H9 (cell line): Measurements from ENCODE around the gene EHBP1L1. TPM values are rescaled to one million over a fixed set of nuclear protein-coding genes. Genes with fewer than 3 reads are reported as not detected.

ENCODE experiments used
- DNase-seq: peaks from one replicate; pipeline ENCODE4 v3.0.0-alpha.2; 2017
- H2AFZ ChIP-seq: one replicate; pipeline ENCODE4 v1.6.1; 2013; ENCODE audit warnings: mild to moderate bottlenecking, low read length, control low read depth, moderate library complexity
- H2AK5ac ChIP-seq: 2 replicates; pipeline ENCODE4 v1.6.1; 2013; ENCODE audit warnings: low read length, control low read depth, mixed read lengths; ENCODE audit not compliant: insufficient read length
- H2BK120ac ChIP-seq: one replicate; pipeline ENCODE4 v1.6.1; 2013; ENCODE audit warnings: low read depth, mild to moderate bottlenecking, low read length, control low read depth, inconsistent platforms; ENCODE audit not compliant: poor library complexity, severe bottlenecking
- H2BK12ac ChIP-seq: 2 replicates; pipeline ENCODE4 v1.6.1; 2013; ENCODE audit warnings: low read length, control low read depth, mixed read lengths, low read depth; ENCODE audit not compliant: insufficient read length
- H2BK15ac ChIP-seq: 2 replicates; pipeline ENCODE4 v1.6.1; 2013; ENCODE audit warnings: low read depth, low read length, control low read depth
- H2BK20ac ChIP-seq: one replicate; pipeline ENCODE4 v1.6.1; 2013; ENCODE audit warnings: low read depth, mild to moderate bottlenecking, low read length, control low read depth, inconsistent platforms; ENCODE audit not compliant: poor library complexity, severe bottlenecking
- H2BK5ac ChIP-seq: 2 replicates; pipeline ENCODE4 v1.6.1; 2013; ENCODE audit warnings: low read length, control low read depth, mixed read lengths; ENCODE audit not compliant: insufficient read length
- H3K14ac ChIP-seq: 2 replicates; pipeline ENCODE4 v1.6.1; 2013; ENCODE audit warnings: low read length, control low read depth; ENCODE audit not compliant: insufficient read depth
- H3K18ac ChIP-seq: 2 replicates; pipeline ENCODE4 v1.6.1; 2013; ENCODE audit warnings: low read depth, mild to moderate bottlenecking, mixed read lengths, low read length, control low read depth; ENCODE audit not compliant: insufficient read length
- H3K23ac ChIP-seq: 2 replicates; pipeline ENCODE4 v1.6.1; 2013; ENCODE audit warnings: low read length, control low read depth, mixed read lengths, low read depth; ENCODE audit not compliant: insufficient read length
- H3K23me2 ChIP-seq: 2 replicates; pipeline ENCODE4 v1.6.1; 2013; ENCODE audit warnings: low read depth, mild to moderate bottlenecking, mixed read lengths, low read length, control low read depth; ENCODE audit not compliant: insufficient read length, poor library complexity, severe bottlenecking
- H3K27ac ChIP-seq: 2 replicates; pipeline ENCODE4 v1.5.1; 2013; ENCODE audit warnings: low read length, control low read depth, mixed read lengths, low read depth; ENCODE audit not compliant: insufficient read length
- H3K27me3 ChIP-seq: 2 replicates; pipeline ENCODE4 v1.6.1; 2013; ENCODE audit warnings: low read length, control low read depth, inconsistent platforms; ENCODE audit not compliant: insufficient read depth
- H3K4ac ChIP-seq: 2 replicates; pipeline ENCODE4 v1.6.1; 2013; ENCODE audit warnings: low read depth, mild to moderate bottlenecking, control low read depth, inconsistent platforms, low read length, moderate library complexity
- H3K4me1 ChIP-seq: 2 replicates; pipeline ENCODE4 v1.6.1; 2013; ENCODE audit warnings: low read length, control low read depth, inconsistent platforms; ENCODE audit not compliant: insufficient read depth
- H3K4me2 ChIP-seq: 2 replicates; pipeline ENCODE4 v1.6.1; 2013; ENCODE audit warnings: low read length, control low read depth, mixed read lengths; ENCODE audit not compliant: insufficient read length, insufficient read depth
- H3K56ac ChIP-seq: 2 replicates; pipeline ENCODE4 v1.6.1; 2013; ENCODE audit warnings: low read depth, mild to moderate bottlenecking, mixed read lengths, low read length, control low read depth; ENCODE audit not compliant: insufficient read length
- H3K79me1 ChIP-seq: 2 replicates; pipeline ENCODE4 v1.6.1; 2013; ENCODE audit warnings: low read depth, mild to moderate bottlenecking, moderate library complexity, low read length, control low read depth, inconsistent platforms; ENCODE audit not compliant: insufficient read depth, poor library complexity, severe bottlenecking
- H3K79me2 ChIP-seq: 2 replicates; pipeline ENCODE4 v1.6.1; 2013; ENCODE audit warnings: low read length, control low read depth, inconsistent platforms; ENCODE audit not compliant: insufficient read depth
- H3K9ac ChIP-seq: 2 replicates; pipeline ENCODE4 v1.6.1; 2013; ENCODE audit warnings: low read length, control low read depth, mixed read lengths; ENCODE audit not compliant: insufficient read length; ENCODE audit errors: extremely low read depth
- H3K9me3 ChIP-seq: one replicate; pipeline ENCODE4 v1.6.1; 2013; ENCODE audit warnings: low read depth, low read length, inconsistent platforms; ENCODE audit not compliant: control insufficient read depth
- H3T11ph ChIP-seq: one replicate; pipeline ENCODE4 v1.6.1; 2013; ENCODE audit warnings: mild to moderate bottlenecking, low read length, control low read depth, inconsistent platforms
- H4K20me1 ChIP-seq: one replicate; pipeline ENCODE4 v1.6.1; 2013; ENCODE audit not compliant: control insufficient read depth, insufficient read length, insufficient read depth
- H4K5ac ChIP-seq: 2 replicates; pipeline ENCODE4 v1.6.1; 2013; ENCODE audit warnings: low read depth, mild to moderate bottlenecking, mixed read lengths, low read length, control low read depth; ENCODE audit not compliant: insufficient read length
- H4K8ac ChIP-seq: replicated peaks from 2 replicates; pipeline ENCODE4 v1.6.1; 2013; ENCODE audit warnings: low read length, control low read depth, mixed read lengths, low read depth; ENCODE audit not compliant: insufficient read length
- H4K91ac ChIP-seq: 2 replicates; pipeline ENCODE4 v1.6.1; 2013; ENCODE audit warnings: low read depth, mild to moderate bottlenecking, moderate library complexity, mixed read lengths, low read length, control low read depth; ENCODE audit not compliant: insufficient read length
- H3K27ac Mint-ChIP-seq, 3 experiments: 2 replicates in 2 of 3; 3 replicates in 1 of 3; pipeline ENCODE4 v1.8.0; 2020 to 2021; ENCODE audit warnings: mixed read lengths in 3 of 3, mild to moderate bottlenecking in 1 of 3, moderate library complexity in 1 of 3
- H3K27me3 Mint-ChIP-seq: 2 replicates; pipeline ENCODE4 v1.8.0; 2021; ENCODE audit warnings: low read depth, mild to moderate bottlenecking, moderate library complexity, mixed read lengths
- H3K36me3 Mint-ChIP-seq, 3 experiments: 2 replicates in 2 of 3; 3 replicates in 1 of 3; pipeline ENCODE4 v1.8.0; 2020 to 2021; ENCODE audit warnings: low read depth in 3 of 3, mixed read lengths in 3 of 3; ENCODE audit not compliant: insufficient read depth in 1 of 3
- H3K4me1 Mint-ChIP-seq, 2 experiments: 2 replicates each; pipeline ENCODE4 v1.8.0; 2020; ENCODE audit warnings: mixed read lengths in 2 of 2
- H3K4me3 Mint-ChIP-seq, 2 experiments: 2 replicates in 1 of 2; 3 replicates in 1 of 2; pipeline ENCODE4 v1.8.0; 2020 to 2021; ENCODE audit warnings: mild to moderate bottlenecking in 2 of 2, mixed read lengths in 2 of 2, moderate library complexity in 1 of 2
- H3K9me3 Mint-ChIP-seq, 2 experiments: 2 replicates in 1 of 2; 3 replicates in 1 of 2; pipeline ENCODE4 v1.8.0; 2020; ENCODE audit warnings: mild to moderate bottlenecking in 2 of 2, mixed read lengths in 2 of 2, moderate library complexity in 1 of 2
- WGBS: extraction: QIAGEN DNeasy Blood & Tissue Kit; methylation state at CpG from one replicate; pipeline ENCODE4 v1.1.7; 2013; ENCODE audit warnings: missing lambda C conversion rate, low lambda C conversion rate, mixed read lengths; ENCODE audit not compliant: insufficient read length; ENCODE audit errors: extremely low coverage; 5-methylcytosine and 5-hydroxymethylcytosine counted together
- total RNA-seq: library from RNA; stranded (reverse); gene quantifications from 2 replicates; pipeline ENCODE4 v1.2.1, GENCODE V29; 2021
- TF ChIP-seq, protein P1 (sequence below): fragments of 200-600 bp; sonication (generic); conservative IDR thresholded peaks from 3 replicates; pipeline ENCODE4 v1.8.0; 2021; ENCODE audit warnings: antibody characterized with exemption, mild to moderate bottlenecking

The EHBP1L1 gene
- total RNA-seq, 1 experiment from 2014 or later: 13.8 TPM

DNA sequence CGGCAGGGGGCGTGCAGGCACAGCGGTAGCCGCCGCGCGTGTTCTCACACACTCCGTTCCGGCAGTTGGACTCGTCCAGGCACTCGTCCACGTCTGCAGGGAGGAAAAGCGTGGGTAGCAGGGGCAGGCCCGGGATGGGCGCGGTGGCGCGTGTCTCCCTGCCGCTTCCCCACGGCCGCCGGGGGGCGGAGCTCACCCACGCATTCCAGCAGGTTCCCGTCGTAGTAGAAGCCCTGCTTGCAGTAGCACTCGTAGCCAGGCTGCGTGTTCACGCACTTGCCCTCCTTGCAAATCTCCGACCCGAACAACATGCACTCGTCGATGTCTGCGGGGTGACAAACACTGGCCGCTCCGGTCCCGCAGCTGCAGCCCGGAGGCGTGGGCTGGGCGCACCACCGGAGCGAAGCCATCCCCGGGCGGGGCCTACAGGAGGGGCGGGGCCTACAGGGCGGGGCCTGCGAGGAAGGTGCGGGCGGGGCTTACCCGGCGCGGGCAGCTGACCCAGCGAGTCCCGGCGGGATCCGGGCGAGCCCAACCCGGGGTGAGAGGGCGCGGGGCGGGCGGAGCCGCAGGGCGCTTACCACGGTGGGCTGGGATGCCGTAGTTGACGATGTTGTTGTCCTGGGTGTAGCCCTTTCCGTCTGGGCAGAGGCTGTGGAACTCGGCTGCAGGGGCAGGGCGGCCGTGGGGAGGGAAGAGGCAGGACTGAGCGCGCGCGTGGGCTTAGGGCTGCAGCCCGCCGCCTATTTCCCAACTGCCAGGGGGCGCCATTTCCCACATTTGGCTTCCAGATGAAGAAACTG, 35.4 kb upstream of the EHBP1L1 start:
- Histone ChIP-seq H3K14ac (no peak overlapping the region), H2BK5ac (no peak overlapping the region), H4K20me1 (peaks cover 2% of the 10 kb centered on the region), H4K91ac (no peak overlapping the region), H3K4me2 (peak overlapping the region; percentile 73), H4K5ac (no peak overlapping the region), H3K79me1 (no peaks in the 10 kb centered on the region), H3K9me3 (no peaks in the 10 kb centered on the region), H3K23ac (no peak overlapping the region), H4K8ac (no peak overlapping the region), H3K23me2 (peaks cover 13% of the 10 kb centered on the region), H3K79me2 (no peaks in the 10 kb centered on the region), H3T11ph (no peak overlapping the region), H2AK5ac (no peak overlapping the region), H2BK20ac (no peak overlapping the region), H3K4ac (no peak overlapping the region), H3K56ac (no peak overlapping the region), H3K9ac (peak overlapping the region; percentile 45), H2BK120ac (no peak overlapping the region), H2BK12ac (no peak overlapping the region), H3K4me1 (no peaks in the 10 kb centered on the region), H3K18ac (peak overlapping the region; percentile 14), H2AFZ (no peak overlapping the region), H3K27ac (no peak overlapping the region), H2BK15ac (no peak overlapping the region), H3K27me3 (no peaks in the 10 kb centered on the region; the same call in 1 of the 2 replicates)
- peaks cover 3 to 10% of the 10 kb centered on the region in 2 experiments; a peak in 3 of 4 replicates for H3K4me1 Mint-ChIP-seq
- H3K4me3 Mint-ChIP-seq: peak overlapping the region; percentile 67 to 81
- H3K27me3 Mint-ChIP-seq: peaks cover 51% of the 10 kb centered on the region
- no CpG with 5 or more reads among the region's 78 CpGs for WGBS
- H3K27ac Mint-ChIP-seq: no peak overlapping the region
- H3K36me3 Mint-ChIP-seq: peaks cover 0 to 17% (median 16%) of the 10 kb centered on the region in 3 experiments
- H3K9me3 Mint-ChIP-seq: peaks cover 0 to 2% of the 10 kb centered on the region in 2 experiments; a peak in 1 of 5 replicates
- DNase-seq: peak; percentile 94
- TF ChIP-seq, protein P1, sequence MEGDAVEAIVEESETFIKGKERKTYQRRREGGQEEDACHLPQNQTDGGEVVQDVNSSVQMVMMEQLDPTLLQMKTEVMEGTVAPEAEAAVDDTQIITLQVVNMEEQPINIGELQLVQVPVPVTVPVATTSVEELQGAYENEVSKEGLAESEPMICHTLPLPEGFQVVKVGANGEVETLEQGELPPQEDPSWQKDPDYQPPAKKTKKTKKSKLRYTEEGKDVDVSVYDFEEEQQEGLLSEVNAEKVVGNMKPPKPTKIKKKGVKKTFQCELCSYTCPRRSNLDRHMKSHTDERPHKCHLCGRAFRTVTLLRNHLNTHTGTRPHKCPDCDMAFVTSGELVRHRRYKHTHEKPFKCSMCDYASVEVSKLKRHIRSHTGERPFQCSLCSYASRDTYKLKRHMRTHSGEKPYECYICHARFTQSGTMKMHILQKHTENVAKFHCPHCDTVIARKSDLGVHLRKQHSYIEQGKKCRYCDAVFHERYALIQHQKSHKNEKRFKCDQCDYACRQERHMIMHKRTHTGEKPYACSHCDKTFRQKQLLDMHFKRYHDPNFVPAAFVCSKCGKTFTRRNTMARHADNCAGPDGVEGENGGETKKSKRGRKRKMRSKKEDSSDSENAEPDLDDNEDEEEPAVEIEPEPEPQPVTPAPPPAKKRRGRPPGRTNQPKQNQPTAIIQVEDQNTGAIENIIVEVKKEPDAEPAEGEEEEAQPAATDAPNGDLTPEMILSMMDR: peak; percentile 95
